HCT116 (cell line): ENCODE measurements around the gene CNTD1. TPM values are rescaled to one million over a fixed set of nuclear protein-coding genes. Genes with fewer than 3 reads are reported as not detected.

ENCODE experiments used
- ATAC-seq: fragments of 200-7000 bp; cut with Tn5 transposase; 2 replicates; pipeline ENCODE4 v1.9.1; 2020; ENCODE audit warnings: mild to moderate bottlenecking, moderate library complexity
- BruUV-seq: library from RNA; stranded (reverse); fragments of 400-500 nt; replicated peaks from 2 replicates; lab custom pipeline; 2021; lab: Mats Ljungman, UMichigan
- CTCF ChIA-PET: fragments of 300-600 bp; sonication (Branson Sonifier 250); formaldehyde crosslinking; loops from one replicate; lab custom pipeline; 2021; ENCODE audit warnings: antibody characterized with exemption; lab: Charles Lee
- POLR2A ChIA-PET: fragments of 300-600, 350-600 bp; sonication (Branson Sonifier 250); formaldehyde crosslinking; loops from one replicate; lab custom pipeline; 2021; ENCODE audit warnings: antibody characterized with exemption; lab: Charles Lee
- RAD21 ChIA-PET, 2 experiments: fragments of 300-600 bp; sonication (Branson Sonifier 250); formaldehyde crosslinking; loops; one replicate each; lab custom pipeline; 2023; ENCODE audit warnings: low total read pairs in 2 of 2; ENCODE audit not compliant: uncharacterized antibody in 2 of 2, unreplicated experiment in 2 of 2, low non-redundant PET in 1 of 2; lab: Charles Lee
- DNase-seq: peaks from one replicate; pipeline ENCODE4 v3.0.0-alpha.2; 2010; ENCODE audit warnings: low read depth, low spot score
- H2AFZ ChIP-seq: fragments of 200-600 bp; shearing (Covaris generic), sonication (generic); 2 replicates; pipeline ENCODE4 v1.6.1; 2017; ENCODE audit warnings: low read depth, mixed run types, mixed read lengths, antibody characterized with exemption, low read length; ENCODE audit not compliant: poor library complexity, severe bottlenecking
- H3K27ac ChIP-seq: 2 replicates; pipeline ENCODE4 v1.5.1; 2012; ENCODE audit warnings: low read depth, low read length
- H3K27me3 ChIP-seq: fragments of 200-600 bp; sonication (generic); 2 replicates; pipeline ENCODE4 v1.6.1; 2016; ENCODE audit warnings: mixed run types, low read length, mixed read lengths; ENCODE audit not compliant: insufficient read depth
- H3K36me3 ChIP-seq, 2 experiments: fragments of 200-500 bp in 1 of 2; fragments of 200-600 bp in 1 of 2; sonication (Bioruptor generic) in 1 of 2; sonication (generic) in 1 of 2; 2 replicates each; pipeline versions ENCODE4 v1.5.1 to v1.6.1; 2014 to 2016; ENCODE audit warnings: low read length in 2 of 2, inconsistent platforms in 1 of 2, mixed read lengths in 1 of 2, mixed run types in 1 of 2; ENCODE audit not compliant: insufficient read depth in 2 of 2, control insufficient read depth in 1 of 2
- H3K4me1 ChIP-seq, 2 experiments: fragments of 200-600 bp in 1 of 2; sonication (generic) in 1 of 2; 2 replicates each; pipeline versions ENCODE4 v1.5.1 to v1.6.1; 2012 to 2017; ENCODE audit warnings: low read length in 2 of 2, inconsistent platforms in 1 of 2, mild to moderate bottlenecking in 1 of 2, mixed read lengths in 1 of 2, mixed run types in 1 of 2, moderate library complexity in 1 of 2; ENCODE audit not compliant: insufficient read depth in 2 of 2, control insufficient read depth in 1 of 2
- H3K4me2 ChIP-seq: fragments of 200-600 bp; sonication (generic); 2 replicates; pipeline ENCODE4 v1.6.1; 2017; ENCODE audit warnings: mixed run types, low read length, mixed read lengths
- H3K4me3 ChIP-seq, 2 experiments: fragments of 200-600 bp in 1 of 2; sonication (generic) in 1 of 2; replicated peaks in 1 of 2; 2 replicates each; pipeline ENCODE4 v1.5.1; 2011 to 2016; ENCODE audit warnings: low read length in 2 of 2, control low read depth in 1 of 2, low read depth in 1 of 2, mild to moderate bottlenecking in 1 of 2, mixed read lengths in 1 of 2, mixed run types in 1 of 2
- H3K79me2 ChIP-seq: fragments of 200-600 bp; sonication (generic); 2 replicates; pipeline ENCODE4 v1.6.1; 2017; ENCODE audit warnings: mild to moderate bottlenecking, mixed run types, low read length, moderate library complexity, mixed read lengths; ENCODE audit not compliant: insufficient read depth
- H3K9ac ChIP-seq: fragments of 200-600 bp; sonication (generic); 2 replicates; pipeline ENCODE4 v1.6.1; 2016; ENCODE audit warnings: low read length, mixed read lengths
- H3K9me2 ChIP-seq: fragments of 200-600 bp; sonication (generic), shearing (Covaris generic); 2 replicates; pipeline ENCODE4 v1.6.1; 2017; ENCODE audit warnings: mixed run types, mild to moderate bottlenecking, moderate library complexity; ENCODE audit not compliant: insufficient read depth
- H3K9me3 ChIP-seq, 2 experiments: fragments of 200-500 bp in 1 of 2; fragments of 200-600 bp in 1 of 2; sonication (Bioruptor generic) in 1 of 2; sonication (generic) in 1 of 2; 2 replicates each; pipeline ENCODE4 v1.6.1; 2014 to 2017; ENCODE audit warnings: low read length in 2 of 2, mixed read lengths in 2 of 2, inconsistent platforms in 1 of 2, low read depth in 1 of 2, mild to moderate bottlenecking in 1 of 2, mixed run types in 1 of 2, moderate library complexity in 1 of 2; ENCODE audit not compliant: control insufficient read depth in 1 of 2, insufficient read depth in 1 of 2
- H4K20me1 ChIP-seq: fragments of 200-600 bp; sonication (generic), shearing (Covaris generic); 2 replicates; pipeline ENCODE4 v1.6.1; 2017; ENCODE audit warnings: mixed run types, mild to moderate bottlenecking, moderate library complexity; ENCODE audit not compliant: insufficient read depth
- ATF3 ChIP-seq: IDR thresholded peaks from 2 replicates; pipeline ENCODE4 v1.6.1; 2012
- ELF1 ChIP-seq: IDR thresholded peaks from 2 replicates; pipeline ENCODE4 v1.6.1; 2012; ENCODE audit warnings: low read depth, borderline replicate concordance
- FOSL1 ChIP-seq: IDR thresholded peaks from 2 replicates; pipeline ENCODE4 v1.6.1; 2012; ENCODE audit warnings: low read depth
- JUND ChIP-seq: IDR thresholded peaks from 2 replicates; pipeline ENCODE4 v1.6.1; 2012
- MAX ChIP-seq: IDR thresholded peaks from 2 replicates; pipeline ENCODE4 v1.6.1; 2012
- POLR2AphosphoS5 ChIP-seq: IDR thresholded peaks from 2 replicates; pipeline ENCODE4 v1.6.1; 2011; ENCODE audit warnings: mild to moderate bottlenecking, low read depth, low read length, moderate library complexity
- REST ChIP-seq: IDR thresholded peaks from 2 replicates; pipeline ENCODE4 v1.6.1; 2012; ENCODE audit warnings: low read depth
- SRF ChIP-seq: IDR thresholded peaks from 2 replicates; pipeline ENCODE4 v1.6.1; 2012; ENCODE audit warnings: low read depth
- TCF7L2 ChIP-seq: IDR thresholded peaks from 2 replicates; pipeline ENCODE4 v1.7.0; 2011; ENCODE audit warnings: borderline replicate concordance, inconsistent platforms; ENCODE audit not compliant: insufficient read depth, insufficient read length; ENCODE audit errors: extremely low read depth
- YY1 ChIP-seq: IDR thresholded peaks from 2 replicates; pipeline ENCODE4 v1.6.1; 2011; ENCODE audit warnings: low read length, low read depth, moderate library complexity, mild to moderate bottlenecking; ENCODE audit not compliant: insufficient replicate concordance; ENCODE audit errors: extremely low read depth
- ZBTB33 ChIP-seq: IDR thresholded peaks from 2 replicates; pipeline ENCODE4 v1.6.1; 2011; ENCODE audit warnings: mild to moderate bottlenecking, low read length, moderate library complexity; ENCODE audit not compliant: insufficient replicate concordance; ENCODE audit errors: extremely low read depth
- ZNF274 ChIP-seq: fragments of 200-500 bp; sonication (Bioruptor generic); IDR thresholded peaks from 2 replicates; pipeline ENCODE4 v1.6.1; 2014; ENCODE audit warnings: mild to moderate bottlenecking, low read depth, low read length, inconsistent platforms
- intact Hi-C: fragments of 100-400 bp; cut with micrococcal nuclease; formaldehyde crosslinking; loops from 2 replicates; pipeline ENCODE4 v1.10.0; 2022
- total RNA-seq: library from RNA; stranded (reverse); gene quantifications from one replicate; pipeline ENCODE4 v1.2.1, GENCODE V29; 2021; ENCODE audit not compliant: unreplicated experiment
- TF ChIP-seq, protein P1 (sequence below), 3 experiments: fragments of 200-600 bp in 1 of 3; sonication (generic) in 1 of 3; IDR thresholded peaks in 2 of 3; conservative IDR thresholded peaks in 1 of 3; 2 replicates each; pipeline ENCODE4 v1.5.1; 2012 to 2017; ENCODE audit warnings: low read depth in 2 of 3, low read length in 2 of 3, antibody characterized with exemption in 1 of 3, borderline replicate concordance in 1 of 3, control low read depth in 1 of 3, mild to moderate bottlenecking in 1 of 3, mixed read lengths in 1 of 3, mixed run types in 1 of 3, moderate library complexity in 1 of 3; ENCODE audit not compliant: insufficient read depth in 1 of 3

Gene CNTD1
- total RNA-seq, 1 experiment from 2014 or later, result not detected

GRCh38 chr17:42754782-42755181, 43.9 kb upstream of the CNTD1 start:
- H3K27me3 ChIP-seq, result no peaks in the 10 kb centered on the region
- no peak overlapping the region for H3K4me2 ChIP-seq
- H3K4me3 ChIP-seq, result no peak overlapping the region
- no peak overlapping the region for H3K9ac ChIP-seq
- no peaks in the 10 kb centered on the region for H3K36me3 ChIP-seq
- intact Hi-C loops, result no loop called here
- no peaks in the 10 kb centered on the region for H3K79me2 ChIP-seq
- no peaks in the 10 kb centered on the region for H3K4me1 ChIP-seq
- no peak for DNase-seq
- no peaks in the 10 kb centered on the region for H4K20me1 ChIP-seq
- no peak overlapping the region for H3K27ac ChIP-seq
- no peak for TF ChIP-seq YY1
- no peak for TF ChIP-seq SRF
- no peak for TF ChIP-seq ZBTB33
- no peak for TF ChIP-seq ATF3
- TF ChIP-seq, protein P1, sequence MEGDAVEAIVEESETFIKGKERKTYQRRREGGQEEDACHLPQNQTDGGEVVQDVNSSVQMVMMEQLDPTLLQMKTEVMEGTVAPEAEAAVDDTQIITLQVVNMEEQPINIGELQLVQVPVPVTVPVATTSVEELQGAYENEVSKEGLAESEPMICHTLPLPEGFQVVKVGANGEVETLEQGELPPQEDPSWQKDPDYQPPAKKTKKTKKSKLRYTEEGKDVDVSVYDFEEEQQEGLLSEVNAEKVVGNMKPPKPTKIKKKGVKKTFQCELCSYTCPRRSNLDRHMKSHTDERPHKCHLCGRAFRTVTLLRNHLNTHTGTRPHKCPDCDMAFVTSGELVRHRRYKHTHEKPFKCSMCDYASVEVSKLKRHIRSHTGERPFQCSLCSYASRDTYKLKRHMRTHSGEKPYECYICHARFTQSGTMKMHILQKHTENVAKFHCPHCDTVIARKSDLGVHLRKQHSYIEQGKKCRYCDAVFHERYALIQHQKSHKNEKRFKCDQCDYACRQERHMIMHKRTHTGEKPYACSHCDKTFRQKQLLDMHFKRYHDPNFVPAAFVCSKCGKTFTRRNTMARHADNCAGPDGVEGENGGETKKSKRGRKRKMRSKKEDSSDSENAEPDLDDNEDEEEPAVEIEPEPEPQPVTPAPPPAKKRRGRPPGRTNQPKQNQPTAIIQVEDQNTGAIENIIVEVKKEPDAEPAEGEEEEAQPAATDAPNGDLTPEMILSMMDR (IDR thresholded peaks at IDR 0.05 in 2 of 3, conservative IDR thresholded peaks at IDR 0.05 in 1 of 3; ENCODE audit: borderline replicate concordance in 1 of 3, insufficient read depth in 1 of 3, low read depth in 2 of 3, low read length in 2 of 3), result no peak
- TF ChIP-seq ZNF274, result no peak
- TF ChIP-seq TCF7L2, result no peak
- no peak for TF ChIP-seq MAX
- no peak for TF ChIP-seq REST
- TF ChIP-seq ELF1, result no peak
- no peak for TF ChIP-seq FOSL1
- TF ChIP-seq JUND, result no peak
- no peak for TF ChIP-seq POLR2AphosphoS5
- no TSS peak for BruUV-seq
- ChIA-PET RAD21 (no interaction called here), CTCF (interaction anchor here (1.7 kb wide), 1 partner anchor 9 kb away, joined by 16 read pairs; no protein-coding TSS in a partner anchor), POLR2A (no interaction called here)
- no peaks in the 10 kb centered on the region for H3K9me2 ChIP-seq
- no peak overlapping the region for H2AFZ ChIP-seq
- ATAC-seq, result no peak
- H3K9me3 ChIP-seq, result no peaks in the 10 kb centered on the region
